K562 (cell line): ENCODE data around the gene ZNF169. TPM values are rescaled to one million over a fixed set of nuclear protein-coding genes. Genes with fewer than 3 reads are reported as not detected.

Source experiments
- ATAC-seq: fragments of 200-7000 bp; cut with Tn5 transposase; 3 replicates; pipeline ENCODE4 v1.9.1; 2020; ENCODE audit warnings: moderate library complexity
- BruUV-seq: library from RNA; stranded (reverse); fragments of 400-500 nt; replicated peaks from 2 replicates; lab custom pipeline; 2021; lab: Mats Ljungman, UMichigan
- CTCF ChIA-PET: fragments of 300-600 bp; formaldehyde crosslinking; extraction: SDS; loops from one replicate; lab custom pipeline; 2021; ENCODE audit warnings: low intra/inter-chr PET ratio; lab: Yijun Ruan, JAX
- POLR2A ChIA-PET: fragments of 300-600, 350-650 bp; sonication (Branson Sonifier 250); formaldehyde crosslinking; extraction: SDS; loops from one replicate; lab custom pipeline; 2021; ENCODE audit warnings: antibody characterized with exemption, inconsistent platforms; lab: Yijun Ruan, JAX
- DNase-seq, 4 experiments: peaks; one replicate each; pipeline versions ENCODE4 v3.0.0 to v3.0.0-alpha.2; 2011 to 2018; ENCODE audit warnings: low spot score in 3 of 4, mixed read lengths in 3 of 4; ENCODE audit errors: extremely low read depth in 1 of 4
- FAIRE-seq: peaks from 2 replicates; lab custom pipeline; 2011; peaks lifted over from hg19 to GRCh38; lab: Jason Lieb, UNC
- H2AFZ ChIP-seq: 2 replicates; pipeline ENCODE4 v1.6.0; 2011; ENCODE audit warnings: low read depth, low read length, control low read depth, inconsistent platforms
- H3K27ac ChIP-seq: fragments of 200-600 bp; 3 replicates; pipeline ENCODE4 v1.8.0; 2011; ENCODE audit warnings: low read depth, mild to moderate bottlenecking, control low read depth, inconsistent platforms, low read length, moderate library complexity, mixed read lengths; ENCODE audit errors: extremely low read depth
- H3K27me3 ChIP-seq, 2 experiments: fragments of 300-600 bp in 1 of 2; 2 replicates in 1 of 2; 3 replicates in 1 of 2; pipeline versions ENCODE4 v1.6.0 to v1.8.0; 2011; ENCODE audit warnings: inconsistent platforms in 2 of 2, low read length in 2 of 2, mild to moderate bottlenecking in 1 of 2, mixed read lengths in 1 of 2, moderate library complexity in 1 of 2; ENCODE audit not compliant: control insufficient read depth in 2 of 2, insufficient read depth in 2 of 2
- H3K36me3 ChIP-seq: fragments of 300-600 bp; 3 replicates; pipeline ENCODE4 v1.8.0; 2011; ENCODE audit warnings: mild to moderate bottlenecking, low read length, inconsistent platforms; ENCODE audit not compliant: control insufficient read depth, insufficient read depth
- H3K4me1 ChIP-seq, 2 experiments: fragments of 200-600 bp in 1 of 2; replicated peaks in 1 of 2; 2 replicates in 1 of 2; 3 replicates in 1 of 2; pipeline versions ENCODE4 v1.5.1 to v1.8.0; 2011; ENCODE audit warnings: inconsistent platforms in 2 of 2, low read length in 2 of 2, mild to moderate bottlenecking in 1 of 2, mixed read lengths in 1 of 2, moderate library complexity in 1 of 2; ENCODE audit not compliant: control insufficient read depth in 2 of 2, insufficient read depth in 2 of 2
- H3K4me2 ChIP-seq: 2 replicates; pipeline ENCODE4 v1.6.1; 2011; ENCODE audit warnings: low read length, control low read depth, inconsistent platforms, mixed read lengths; ENCODE audit not compliant: insufficient read depth
- H3K4me3 ChIP-seq: fragments of 200-600 bp; sonication (generic), shearing (Covaris generic); 2 replicates; pipeline ENCODE4 v1.5.1; 2016; ENCODE audit warnings: control low read depth, inconsistent platforms
- H3K79me2 ChIP-seq: fragments of 200-600 bp; 3 replicates; pipeline ENCODE4 v1.8.0; 2011; ENCODE audit warnings: low read length, inconsistent platforms; ENCODE audit not compliant: control insufficient read depth, insufficient read depth
- H3K9ac ChIP-seq, 2 experiments: 2 replicates each; pipeline versions ENCODE4 v1.6.0 to v1.6.1; 2011; ENCODE audit warnings: low read depth in 2 of 2, low read length in 2 of 2, control low read depth in 1 of 2, inconsistent platforms in 1 of 2, mild to moderate bottlenecking in 1 of 2, mixed read lengths in 1 of 2; ENCODE audit not compliant: insufficient read depth in 1 of 2
- H3K9me1 ChIP-seq: one replicate; pipeline ENCODE4 v1.6.0; 2011; ENCODE audit warnings: inconsistent platforms, mild to moderate bottlenecking, low read length, moderate library complexity; ENCODE audit not compliant: control insufficient read depth, insufficient read depth
- H3K9me3 ChIP-seq: replicated peaks from 2 replicates; pipeline ENCODE4 v1.5.1; 2011; ENCODE audit warnings: low read depth, low read length, inconsistent platforms; ENCODE audit not compliant: control insufficient read depth, insufficient read depth
- H4K20me1 ChIP-seq: replicated peaks from 2 replicates; pipeline ENCODE4 v1.6.1; 2011; ENCODE audit warnings: low read length, inconsistent platforms, mixed read lengths; ENCODE audit not compliant: control insufficient read depth, insufficient read depth
- FOSL1 ChIP-seq: fragments of 200-800 bp; sonication (Bioruptor generic); conservative IDR thresholded peaks from 2 replicates; pipeline ENCODE4 v1.6.1; 2016; ENCODE audit warnings: missing genetic modification characterization, missing compliant biosample characterization
- FOXP1 ChIP-seq: sonication (generic); formaldehyde crosslinking; IDR thresholded peaks from 2 replicates; pipeline ENCODE4 v1.8.0; 2022; ENCODE audit warnings: mild to moderate bottlenecking, missing genetic modification reagents
- JUND ChIP-seq, 2 experiments: IDR thresholded peaks; 2 replicates in 1 of 2; 3 replicates in 1 of 2; pipeline ENCODE4 v1.6.1; 2011; ENCODE audit warnings: borderline replicate concordance in 2 of 2, low read depth in 2 of 2, low read length in 2 of 2, improper control_type of control experiment in 1 of 2, missing biosample characterization in 1 of 2, missing genetic modification characterization in 1 of 2, missing genetic modification reagents in 1 of 2
- ZNF639 ChIP-seq, 2 experiments: fragments of 200-800 bp in 1 of 2; sonication (Bioruptor generic) in 1 of 2; sonication (generic) in 1 of 2; formaldehyde crosslinking in 1 of 2; IDR thresholded peaks in 1 of 2; conservative IDR thresholded peaks in 1 of 2; 2 replicates each; pipeline versions ENCODE4 v1.5.0 to v1.6.1; 2016 to 2020; ENCODE audit warnings: missing compliant biosample characterization in 1 of 2, missing genetic modification characterization in 1 of 2, missing genetic modification reagents in 1 of 2
- WGBS: fragments of 100-300 bp; shearing (Covaris generic); methylation state at CpG from one replicate; pipeline ENCODE4 v1.1.6; 2016; ENCODE audit warnings: low coverage, mixed read lengths; ENCODE audit not compliant: insufficient coverage; ENCODE audit errors: missing lambda C conversion rate; 5-methylcytosine and 5-hydroxymethylcytosine counted together
- in situ Hi-C: fragments of 300-500 bp; cut with MboI; formaldehyde crosslinking; loops from 4 replicates; pipeline ENCODE4 v1.15.0; 2018; ENCODE audit warnings: inconsistent platforms, mixed read lengths
- intact Hi-C: fragments of 100-400 bp; cut with micrococcal nuclease; formaldehyde crosslinking; loops from 2 replicates; pipeline ENCODE4 v1.14.2; 2022
- polyA plus RNA-seq, 8 experiments: library from polyadenylated mRNA; depleted of rRNA in 4 of 8; stranded (reverse) in 5 of 8; unstranded in 3 of 8; fragments of >200 nt; fragmentation: Nextera tagmentation in 2 of 8; fragmentation: Illumina TruSeq in 1 of 8; extraction: Ambion mirVana in 2 of 8; extraction: Trizol in 1 of 8; gene quantifications; 2 replicates each; pipeline versions ENCODE4 v1.2.1 to v1.2.3, GENCODE V29; 2011 to 2014; ENCODE audit warnings: inconsistent platforms in 1 of 8, missing spikeins in 1 of 8
- total RNA-seq, 7 experiments: library from RNA; depleted of rRNA in 6 of 7; stranded (reverse); fragments of >200 nt in 6 of 7; fragmentation: Illumina TruSeq in 2 of 7; extraction: Trizol in 2 of 7; gene quantifications; 2 replicates each; pipeline versions ENCODE4 v1.2.1 to v1.2.3, GENCODE V29; 2011 to 2021; ENCODE audit warnings: low replicate concordance in 1 of 7

The ZNF169 gene
- total and polyA plus RNA-seq, 9 of the 15 experiments (the other 6 are each of a cell fraction or from before 2014, with no cell fraction given): 2.0 to 16.2 (median 5.6) TPM

DNA sequence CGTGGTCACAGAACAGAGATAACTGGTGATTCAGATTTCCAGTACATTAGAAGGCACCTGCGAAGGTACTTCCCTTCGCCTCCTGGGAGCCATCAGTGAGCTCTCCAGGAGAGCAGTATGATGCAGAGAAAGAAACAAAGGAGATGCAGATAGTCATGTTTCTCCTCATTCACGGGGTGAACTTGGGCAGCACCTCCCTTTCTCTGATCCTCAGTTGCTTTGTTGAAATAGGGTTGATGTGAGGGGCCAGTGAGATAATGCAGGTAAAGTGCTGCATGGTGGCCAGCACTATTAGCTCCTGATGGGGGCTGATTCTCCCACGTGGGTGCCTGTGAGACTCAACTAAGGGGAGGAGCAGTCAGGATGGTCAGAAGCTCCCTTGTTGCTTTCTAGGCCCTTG lies 46.6 kb upstream of the ZNF169 start:
- ATAC-seq: no peak; the same call in 1 of the 3 replicates
- in situ Hi-C loops: loop anchor here (5.0 to 25.0 kb wide), 2 partner anchors 140 to 525 kb away; no protein-coding TSS in a partner anchor

More for the DNA sequence above, 46.6 kb upstream of the ZNF169 start:
- Histone ChIP-seq H3K9me3 (no peaks in the 10 kb centered on the region), H3K4me3 (no peak overlapping the region), H3K27ac (no peak overlapping the region), H3K9ac (no peak overlapping the region), H4K20me1 (no peaks in the 10 kb centered on the region), H2AFZ (no peak overlapping the region), H3K4me1 (peaks cover 0 to 11% of the 10 kb centered on the region in 2 experiments; a peak in 2 of 5 replicates), H3K79me2 (no peaks in the 10 kb centered on the region), H3K36me3 (no peaks in the 10 kb centered on the region), H3K4me2 (no peak overlapping the region), H3K9me1 (no peaks in the 10 kb centered on the region), H3K27me3 (no peaks in the 10 kb centered on the region; a peak in 2 of 5 replicates)
- POLR2A ChIA-PET: interaction anchor here (0.7 to 1.8 kb wide), 5 partner anchors 16 to 201 kb away, joined by 3 to 5 read pairs (median 3); no protein-coding TSS in a partner anchor
- no TSS peak for BruUV-seq
- DNase-seq (no peak), FAIRE-seq (no peak)
- CTCF ChIA-PET: interaction anchor here (2.1 to 3.2 kb wide), 2 partner anchors 147 to 198 kb away, joined by 30 to 40 read pairs; no protein-coding TSS in a partner anchor
- TF ChIP-seq JUND (IDR thresholded peaks at IDR 0.05; ENCODE audit: borderline replicate concordance, low read depth, low read length) (no peak), JUND (tag; IDR thresholded peaks at IDR 0.05; ENCODE audit: borderline replicate concordance, low read depth, low read length) (no peak), ZNF639 (CRISPR knock-in tag; conservative IDR thresholded peaks at IDR 0.05 in 1 of 2, IDR thresholded peaks at IDR 0.05 in 1 of 2) (0 out of 4 replicates have a peak, but pooled peaks of 1 of the 2 experiments have one; percentile 9), FOXP1 (0 out of 2 replicates have a peak, but pooled peaks have one; percentile 5), FOSL1 (tag) (0 out of 2 replicates have a peak, but pooled peaks have one; percentile 42)
- WGBS: 14% methylated on average over 5 of the region's 5 CpGs
- intact Hi-C loops: loop anchor here (2.0 to 5.0 kb wide), 4 partner anchors 46 to 530 kb away; no protein-coding TSS in a partner anchor
